T follicular helper cell (primary cell): Measurements from ENCODE around the gene PPP2R2C.

Experiments
- DNase-seq: peaks from one replicate; pipeline ENCODE4 v3.0.0-alpha.2; 2020; ENCODE audit warnings: low read depth

The PPP2R2C gene

GRCh38 chr4:6362243-6362885 is 110.0 kb downstream of the PPP2R2C start:
- DNase-seq = no peak

- no peak for DNase-seq
Measured at GRCh38 chr4:6361076-6361784, 111.2 kb downstream of the PPP2R2C start.

- DNase-seq = no peak
Measured at GRCh38 chr4:6360385-6360784, 112.0 kb downstream of the PPP2R2C start.

GRCh38 chr4:6359536-6360308 is 112.7 kb downstream of the PPP2R2C start:
- DNase-seq = no peak

GRCh38 chr4:6357476-6357875 is 114.9 kb downstream of the PPP2R2C start:
- no peak for DNase-seq

- DNase-seq = no peak
Measured at GRCh38 chr4:6356076-6356560, 116.3 kb downstream of the PPP2R2C start.

GRCh38 chr4:6355052-6355451 is 117.4 kb downstream of the PPP2R2C start:
- no peak for DNase-seq

GRCh38 chr4:6354626-6355025 is 117.8 kb downstream of the PPP2R2C start:
- DNase-seq = no peak

- no peak for DNase-seq
Measured at GRCh38 chr4:6354119-6354518, 118.3 kb downstream of the PPP2R2C start.

- no peak for DNase-seq
Measured at GRCh38 chr4:6352031-6352692, 120.3 kb downstream of the PPP2R2C start.

- no peak for DNase-seq
Measured at GRCh38 chr4:6351246-6352000, 121.0 kb downstream of the PPP2R2C start.

GRCh38 chr4:6350646-6351045 is 121.8 kb downstream of the PPP2R2C start:
- no peak for DNase-seq

GRCh38 chr4:6349896-6350603 is 122.4 kb downstream of the PPP2R2C start:
- DNase-seq = no peak

GRCh38 chr4:6348408-6348807 is 124.0 kb downstream of the PPP2R2C start:
- no peak for DNase-seq

GRCh38 chr4:6347511-6348045 is 124.8 kb downstream of the PPP2R2C start:
- DNase-seq = no peak

GRCh38 chr4:6346373-6347110 is 125.9 kb downstream of the PPP2R2C start:
- DNase-seq = no peak

- DNase-seq = no peak
Measured at GRCh38 chr4:6345866-6346265, 126.5 kb downstream of the PPP2R2C start.

GRCh38 chr4:6345096-6345830 is 127.2 kb downstream of the PPP2R2C start:
- DNase-seq = no peak

GRCh38 chr4:6343939-6344408 is 128.4 kb downstream of the PPP2R2C start:
- DNase-seq = no peak
